Hepatocyte (in vitro differentiated cells): ENCODE measurements around the gene GOLGA8H. TPM values are rescaled to one million over a fixed set of nuclear protein-coding genes. Genes with fewer than 3 reads are reported as not detected.
"Not testable (repeated sequence)": the region's sequence is repeated elsewhere in the genome, so short reads cannot be mapped to it uniquely, and the experiment has no call there.

Source experiments
- DNase-seq: peaks from one replicate; pipeline ENCODE4 v3.0.0-alpha.2; 2016; ENCODE audit warnings: low spot score
- H2AFZ ChIP-seq: fragments of 200-600 bp; sonication (generic); 2 replicates; pipeline ENCODE4 v1.6.0; 2016; ENCODE audit warnings: antibody characterized with exemption, mild to moderate bottlenecking
- H3K27ac ChIP-seq: fragments of 200-600 bp; sonication (generic); 2 replicates; pipeline ENCODE4 v1.5.1; 2016; ENCODE audit warnings: mild to moderate bottlenecking
- H3K27me3 ChIP-seq: fragments of 200-600 bp; sonication (generic); 2 replicates; pipeline ENCODE4 v1.6.1; 2016
- H3K36me3 ChIP-seq: fragments of 200-600 bp; sonication (generic); replicated peaks from 2 replicates; pipeline ENCODE4 v1.5.1; 2016; ENCODE audit warnings: low read depth; ENCODE audit not compliant: insufficient read depth
- H3K4me1 ChIP-seq: fragments of 200-600 bp; sonication (generic); 2 replicates; pipeline ENCODE4 v1.5.1; 2016; ENCODE audit warnings: mild to moderate bottlenecking, moderate library complexity; ENCODE audit not compliant: insufficient read depth
- H3K4me2 ChIP-seq: fragments of 200-600 bp; sonication (generic); 2 replicates; pipeline ENCODE4 v1.6.0; 2016
- H3K4me3 ChIP-seq: fragments of 200-600 bp; sonication (generic); 2 replicates; pipeline ENCODE4 v1.5.1; 2016; ENCODE audit warnings: mild to moderate bottlenecking
- H3K79me2 ChIP-seq: fragments of 200-600 bp; sonication (generic); 2 replicates; pipeline ENCODE4 v1.6.0; 2017; ENCODE audit warnings: mild to moderate bottlenecking
- H3K9me2 ChIP-seq: fragments of 200-600 bp; sonication (generic); replicated peaks from 2 replicates; pipeline ENCODE4 v1.6.0; 2017; ENCODE audit warnings: mild to moderate bottlenecking; ENCODE audit not compliant: insufficient read depth
- H3K9me3 ChIP-seq: fragments of 200-600 bp; sonication (generic); 2 replicates; pipeline ENCODE4 v1.5.1; 2016; ENCODE audit warnings: low read depth, mild to moderate bottlenecking
- H4K20me1 ChIP-seq: fragments of 200-600 bp; sonication (generic); 2 replicates; pipeline ENCODE4 v1.6.0; 2016; ENCODE audit warnings: mild to moderate bottlenecking; ENCODE audit not compliant: insufficient read depth, poor library complexity, severe bottlenecking
- CTCF ChIP-seq: fragments of 200-600 bp; sonication (generic); IDR thresholded peaks from 2 replicates; pipeline ENCODE4 v1.5.1; 2016; ENCODE audit warnings: antibody characterized with exemption, mild to moderate bottlenecking; ENCODE audit not compliant: poor library complexity
- WGBS: methylation state at CpG from one replicate; pipeline ENCODE4 v1.1.6; 2016; ENCODE audit warnings: low lambda C conversion rate; ENCODE audit errors: missing lambda C conversion rate; 5-methylcytosine and 5-hydroxymethylcytosine counted together
- polyA plus RNA-seq: library from polyadenylated mRNA; unstranded; fragments of >200 nt; fragmentation: Nextera tagmentation; extraction: Ambion mirVana; gene quantifications from 2 replicates; pipeline ENCODE4 v1.2.1, GENCODE V29; 2016
- total RNA-seq: library from RNA; depleted of rRNA; stranded (reverse); fragments of >200 nt; gene quantifications from 2 replicates; pipeline ENCODE4 v1.2.3, GENCODE V29; 2014

GOLGA8H gene
- total and polyA plus RNA-seq, 2 experiments from 2014 or later = not detected

GRCh38 chr15:30598953-30599352 lies 4.9 kb upstream of the GOLGA8H start:
- H3K9me2 ChIP-seq, H3K4me1 ChIP-seq, H3K36me3 ChIP-seq, H3K27ac ChIP-seq, H3K79me2 ChIP-seq, H3K9me3 ChIP-seq, H4K20me1 ChIP-seq, H3K27me3 ChIP-seq, H3K4me2 ChIP-seq, H2AFZ ChIP-seq, DNase-seq, H3K4me3 ChIP-seq: not testable (repeated sequence)
- TF ChIP-seq CTCF = peak; percentile 46
- WGBS = 23% methylated on average over 2 of the region's 2 CpGs

- H4K20me1 ChIP-seq, H3K79me2 ChIP-seq, H3K27ac ChIP-seq, H3K27me3 ChIP-seq, H3K9me3 ChIP-seq, H3K4me2 ChIP-seq, DNase-seq, H3K9me2 ChIP-seq, H3K4me3 ChIP-seq, H3K36me3 ChIP-seq, H3K4me1 ChIP-seq, H2AFZ ChIP-seq: not testable (repeated sequence)
- WGBS = no CpG with 5 or more reads among the region's 6 CpGs
Measured at GRCh38 chr15:30612271-30612670, 8.4 kb downstream of the GOLGA8H start.

GRCh38 chr15:30621342-30621741 lies 17.5 kb downstream of the GOLGA8H start:
- H3K4me2 ChIP-seq, H2AFZ ChIP-seq, H3K9me3 ChIP-seq, H3K9me2 ChIP-seq, H4K20me1 ChIP-seq, H3K4me3 ChIP-seq, H3K79me2 ChIP-seq, H3K27me3 ChIP-seq, H3K27ac ChIP-seq, H3K36me3 ChIP-seq, H3K4me1 ChIP-seq: not testable (repeated sequence)
- peak; percentile 12 for DNase-seq
- peak; percentile 36 for TF ChIP-seq CTCF
- WGBS = 0% methylated on average over 1 of the region's 3 CpGs

GRCh38 chr15:30625436-30626193 lies 21.8 kb downstream of the GOLGA8H start, which contains the start of gene ARHGAP11B:
ARHGAP11B (plus strand) TSS chr15:30626128.
- peaks cover 34% of the 10 kb centered on the region for H3K79me2 ChIP-seq
- H4K20me1 ChIP-seq, H3K36me3 ChIP-seq, H3K9me3 ChIP-seq, H3K4me1 ChIP-seq, H3K9me2 ChIP-seq, H3K27me3 ChIP-seq: not testable (repeated sequence)
- 1% methylated on average over 35 of the region's 35 CpGs for WGBS
- H3K4me3 ChIP-seq = peak within 1 kb of the TSS; percentile 78
- DNase-seq = peak; percentile 96
- H2AFZ ChIP-seq = peak within 1 kb of the TSS; percentile 50
- peak within 1 kb of the TSS; percentile 81 for H3K4me2 ChIP-seq
- H3K27ac ChIP-seq = peak within 1 kb of the TSS; percentile 81

GRCh38 chr15:30626194-30626565 lies 22.4 kb downstream of the GOLGA8H start:
- 8% methylated on average over 7 of the region's 22 CpGs for WGBS
- H3K4me1 ChIP-seq, H3K9me3 ChIP-seq, H3K27me3 ChIP-seq, H4K20me1 ChIP-seq, H3K9me2 ChIP-seq, H3K36me3 ChIP-seq: not testable (repeated sequence)
- H3K4me3 ChIP-seq = peak overlapping the region; percentile 78
- peak; percentile 4 for DNase-seq
- peak overlapping the region; percentile 46 for H3K27ac ChIP-seq
- H2AFZ ChIP-seq = peak overlapping the region; percentile 32
- peak overlapping the region; percentile 81 for H3K4me2 ChIP-seq
- H3K79me2 ChIP-seq = peaks cover 34% of the 10 kb centered on the region

- peaks cover 34% of the 10 kb centered on the region for H3K79me2 ChIP-seq
- H3K4me1 ChIP-seq, H3K9me2 ChIP-seq, H3K36me3 ChIP-seq, H3K9me3 ChIP-seq, H4K20me1 ChIP-seq, DNase-seq, H3K27me3 ChIP-seq: not testable (repeated sequence)
- peak overlapping the region; percentile 46 for H3K27ac ChIP-seq
- peak overlapping the region; percentile 13 for H2AFZ ChIP-seq
- peak overlapping the region; percentile 78 for H3K4me3 ChIP-seq
- H3K4me2 ChIP-seq = peak overlapping the region; percentile 81
- WGBS = under 1% methylated on average over 19 of the region's 20 CpGs
Measured at GRCh38 chr15:30626632-30627031, 22.8 kb downstream of the GOLGA8H start.
